T-helper 1 cell (primary cell): ENCODE data around the gene TENM3.
"Not testable (repeated sequence)": the region's sequence is repeated elsewhere in the genome, so short reads cannot be mapped to it uniquely, and the experiment has no call there.

ENCODE experiments used
- DNase-seq, 5 donors: peaks; one replicate each; pipeline ENCODE4 v3.0.0-alpha.2; 2012 to 2020

The TENM3 gene

DNA sequence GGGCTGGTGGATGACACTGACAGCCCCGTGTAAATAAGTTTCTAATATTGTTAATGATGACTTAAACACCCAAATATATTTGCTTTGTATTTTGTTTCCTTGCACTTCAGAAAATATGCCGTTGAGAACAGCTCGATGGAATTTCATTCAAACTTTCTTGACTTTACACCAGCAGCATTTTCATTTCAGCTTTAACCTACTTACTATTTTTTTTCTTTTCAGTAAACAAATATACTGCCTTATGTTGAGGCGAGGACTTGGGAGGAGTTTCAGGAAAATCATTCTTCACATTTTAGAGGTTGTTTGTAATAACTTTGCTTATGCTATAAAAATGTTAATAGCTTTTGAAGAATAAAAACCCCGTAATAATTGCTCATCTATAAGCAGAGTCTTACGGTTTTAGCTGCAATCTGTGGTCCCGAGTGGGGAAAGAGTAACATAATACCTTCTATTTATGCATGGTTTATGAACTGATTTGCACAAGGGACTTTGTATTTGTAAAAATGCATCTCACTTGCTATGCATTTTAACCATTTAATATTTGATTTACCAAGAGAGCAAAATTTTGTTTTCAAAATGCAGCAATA, 14.1 kb upstream of the TENM3 start:
- no peak for DNase-seq

DNA sequence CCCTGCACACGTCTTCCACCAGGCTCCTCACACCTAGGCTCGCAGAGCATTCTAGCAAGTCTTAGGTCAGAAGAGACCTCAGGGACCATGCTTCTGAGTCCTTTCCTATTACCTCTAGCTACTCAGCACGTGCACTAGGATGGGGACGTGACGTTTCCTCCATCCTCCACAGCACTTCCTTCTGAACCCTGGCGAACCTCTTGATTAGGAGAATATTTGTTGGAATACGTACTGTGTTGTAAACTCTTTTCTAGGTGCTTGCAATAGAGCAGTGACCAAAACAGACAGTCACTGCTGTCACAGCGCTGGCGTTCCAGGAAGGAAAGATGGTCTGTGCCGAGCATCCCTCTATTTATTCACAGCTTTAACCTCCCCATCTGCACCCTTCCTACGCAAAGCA, 12.9 kb upstream of the TENM3 start:
- DNase-seq: no peak

DNA sequence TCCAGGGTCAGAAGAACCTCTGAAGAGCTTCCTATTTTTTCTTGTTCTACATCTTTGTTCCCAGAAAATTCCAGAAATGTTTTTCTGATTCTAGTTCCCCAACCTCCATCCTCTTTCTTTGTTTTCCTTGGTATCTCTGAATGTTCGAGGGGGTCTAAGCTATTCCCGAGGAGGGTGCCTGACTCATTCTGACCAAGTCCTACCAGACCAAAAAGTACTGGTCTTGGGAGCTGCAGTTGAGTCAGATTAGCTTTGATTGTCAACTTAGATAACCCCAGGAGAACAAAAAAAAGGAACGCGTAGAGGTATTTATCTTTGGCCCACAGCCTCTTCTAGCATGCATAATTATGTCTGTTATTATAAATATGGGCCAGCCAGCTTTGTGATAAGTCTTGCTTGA, 12.1 kb upstream of the TENM3 start:
- DNase-seq: no peak

DNA sequence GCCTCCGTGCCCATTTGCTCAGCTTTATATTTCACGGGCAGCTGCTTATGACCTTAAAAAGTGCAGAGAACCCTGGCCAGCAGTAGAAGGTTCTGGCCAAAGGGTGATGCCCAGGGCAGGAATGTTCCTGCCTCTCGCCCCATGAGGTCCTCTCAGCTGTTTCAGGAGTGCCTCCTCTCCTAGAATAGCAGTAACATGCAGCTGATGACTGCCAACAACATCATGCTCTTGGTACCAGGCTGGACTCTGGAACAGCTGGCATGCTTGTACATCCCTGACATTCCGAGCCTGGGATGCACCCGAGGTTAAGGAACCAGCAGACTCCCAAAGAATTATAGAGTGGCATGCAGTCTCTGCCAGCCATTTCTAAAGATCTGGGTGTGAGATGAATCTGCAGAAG, 11.7 kb upstream of the TENM3 start:
- no peak for DNase-seq

DNA sequence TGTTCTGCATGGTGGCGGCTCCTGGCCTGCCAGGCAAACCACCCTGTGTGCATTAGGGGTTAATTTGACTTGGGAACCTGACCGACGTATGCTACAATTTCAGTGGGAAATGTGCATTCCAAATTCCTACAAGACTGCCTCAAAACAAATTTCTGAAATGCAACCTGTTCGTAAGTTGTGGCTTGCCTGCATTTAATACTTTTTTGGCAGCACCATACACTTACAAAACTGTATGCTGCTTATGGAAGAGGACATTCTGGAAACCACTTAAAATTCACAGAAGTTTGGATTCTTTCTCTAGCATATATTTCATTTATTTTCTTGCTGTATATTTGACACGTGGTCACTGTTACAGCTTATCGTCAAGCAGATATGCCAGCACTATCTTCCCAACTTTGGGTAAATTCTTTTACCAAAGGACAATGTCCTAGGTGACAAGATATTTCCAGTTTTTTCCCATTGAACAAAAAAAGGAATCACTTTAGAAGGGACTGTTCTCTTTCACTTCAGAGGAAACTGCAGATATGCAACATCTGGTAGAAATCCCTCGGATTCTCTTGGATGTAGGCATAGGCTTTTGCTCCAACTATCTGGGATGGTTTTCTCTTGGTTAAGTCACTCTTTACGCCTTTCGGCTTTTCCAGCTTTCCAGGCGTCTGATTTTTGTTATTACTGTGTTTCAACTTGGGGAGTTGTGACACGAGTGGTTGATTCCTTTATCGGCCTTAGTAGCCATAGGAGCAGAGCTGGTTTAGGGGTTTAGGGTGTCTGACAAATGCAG, 9.7 kb upstream of the TENM3 start:
- DNase-seq: no peak

DNA sequence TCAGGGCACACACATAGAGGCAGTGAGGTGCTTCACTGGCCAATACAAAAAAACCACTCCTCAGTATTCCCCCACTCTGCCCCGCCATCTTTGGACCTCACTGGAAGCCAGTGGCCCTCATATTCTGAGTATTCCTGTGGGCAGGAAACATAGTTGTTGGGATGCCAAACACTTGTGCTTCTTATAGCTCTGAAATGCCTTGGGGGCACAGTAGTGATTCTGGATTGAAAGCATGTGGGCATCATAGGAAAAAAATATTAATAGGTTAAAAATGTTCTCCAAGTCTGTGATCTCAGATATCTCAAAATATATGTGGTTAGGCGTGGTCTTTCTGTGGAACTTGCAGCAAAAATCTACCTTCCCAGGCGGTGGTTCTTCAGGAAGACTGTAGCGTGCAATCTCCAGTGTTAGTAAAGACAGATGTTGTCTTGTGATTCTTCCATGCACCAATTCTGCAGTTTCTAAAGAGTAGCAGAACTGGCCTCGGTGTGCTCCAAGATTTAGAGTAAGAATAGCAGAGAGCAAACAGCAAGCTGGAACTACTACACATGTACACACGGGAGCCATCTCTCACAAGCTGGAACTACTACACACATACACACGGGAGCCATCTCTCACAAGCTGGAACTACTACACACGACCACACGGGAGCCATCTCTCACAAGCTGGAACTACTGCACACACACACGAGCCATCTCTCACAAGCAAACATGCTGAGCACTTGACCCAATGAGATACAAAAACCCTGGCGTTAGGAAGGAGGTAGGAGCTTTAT, 8.0 kb upstream of the TENM3 start:
- DNase-seq: peak in 1 of 5 donors; percentile 0

DNA sequence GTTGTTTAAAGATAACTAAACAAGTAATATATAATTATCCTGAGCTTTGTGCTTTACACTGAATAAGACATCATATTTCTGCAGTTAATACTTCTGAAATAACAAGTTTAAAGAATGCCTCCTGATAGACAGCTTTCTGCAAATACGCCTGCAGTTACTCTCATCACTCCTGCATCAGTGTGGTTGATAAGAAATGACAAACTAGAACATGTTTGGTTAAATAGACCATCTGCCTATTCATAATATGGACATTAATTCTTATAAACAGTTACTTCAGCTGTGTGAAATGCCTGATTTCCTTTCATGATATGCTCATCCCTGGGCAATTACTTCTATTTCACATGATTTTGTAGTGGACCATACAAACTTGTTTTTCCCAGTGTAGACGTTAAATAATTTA, 7.0 kb upstream of the TENM3 start:
- no peak for DNase-seq

DNA sequence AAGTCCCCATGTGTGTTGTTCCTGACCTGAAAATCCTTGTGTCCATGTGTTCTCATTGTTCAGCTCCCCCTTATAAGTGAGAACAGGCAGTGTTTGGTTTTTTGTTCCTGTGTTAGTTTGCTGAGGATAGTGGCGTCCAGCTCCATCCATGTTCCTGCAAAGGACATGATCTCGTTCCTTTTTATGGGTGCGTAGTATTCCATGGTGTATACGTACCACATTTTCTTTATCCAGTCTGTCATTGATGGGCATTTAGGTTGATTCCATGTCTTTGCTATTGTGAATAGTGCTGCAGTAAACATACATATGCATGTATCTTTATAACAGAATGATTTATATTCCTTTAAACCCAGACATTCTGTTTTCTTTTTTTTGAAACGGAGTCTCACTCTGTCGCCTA, 6.2 kb upstream of the TENM3 start:
- DNase-seq: not testable (repeated sequence)

DNA sequence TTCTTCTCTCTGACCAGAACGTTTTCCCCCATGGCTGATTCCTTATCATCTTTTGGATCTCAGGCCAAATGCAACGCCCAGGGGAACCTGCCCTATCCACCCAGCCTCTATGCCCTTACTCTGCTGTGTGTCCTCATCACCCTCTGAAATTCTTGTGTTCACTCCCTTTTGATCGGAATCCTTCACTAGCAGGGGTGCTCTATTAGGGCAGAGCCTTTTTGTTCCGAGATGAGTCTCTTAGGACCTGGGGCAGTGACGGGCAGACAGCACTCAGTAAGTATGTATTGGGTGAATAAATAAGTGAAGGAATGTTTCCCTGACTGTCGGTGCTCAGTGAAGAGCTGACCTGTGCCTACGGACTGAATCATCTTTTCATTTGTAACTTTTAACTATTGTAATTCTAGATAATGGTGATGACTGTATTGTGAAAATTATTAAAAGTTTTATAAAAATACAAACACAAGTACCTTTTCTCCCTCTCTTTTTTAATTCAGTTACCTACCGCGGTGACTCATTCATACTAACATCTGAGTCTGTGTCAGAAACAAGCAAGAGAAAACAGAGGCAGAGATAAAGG, 4.8 kb upstream of the TENM3 start:
- no peak for DNase-seq

DNA sequence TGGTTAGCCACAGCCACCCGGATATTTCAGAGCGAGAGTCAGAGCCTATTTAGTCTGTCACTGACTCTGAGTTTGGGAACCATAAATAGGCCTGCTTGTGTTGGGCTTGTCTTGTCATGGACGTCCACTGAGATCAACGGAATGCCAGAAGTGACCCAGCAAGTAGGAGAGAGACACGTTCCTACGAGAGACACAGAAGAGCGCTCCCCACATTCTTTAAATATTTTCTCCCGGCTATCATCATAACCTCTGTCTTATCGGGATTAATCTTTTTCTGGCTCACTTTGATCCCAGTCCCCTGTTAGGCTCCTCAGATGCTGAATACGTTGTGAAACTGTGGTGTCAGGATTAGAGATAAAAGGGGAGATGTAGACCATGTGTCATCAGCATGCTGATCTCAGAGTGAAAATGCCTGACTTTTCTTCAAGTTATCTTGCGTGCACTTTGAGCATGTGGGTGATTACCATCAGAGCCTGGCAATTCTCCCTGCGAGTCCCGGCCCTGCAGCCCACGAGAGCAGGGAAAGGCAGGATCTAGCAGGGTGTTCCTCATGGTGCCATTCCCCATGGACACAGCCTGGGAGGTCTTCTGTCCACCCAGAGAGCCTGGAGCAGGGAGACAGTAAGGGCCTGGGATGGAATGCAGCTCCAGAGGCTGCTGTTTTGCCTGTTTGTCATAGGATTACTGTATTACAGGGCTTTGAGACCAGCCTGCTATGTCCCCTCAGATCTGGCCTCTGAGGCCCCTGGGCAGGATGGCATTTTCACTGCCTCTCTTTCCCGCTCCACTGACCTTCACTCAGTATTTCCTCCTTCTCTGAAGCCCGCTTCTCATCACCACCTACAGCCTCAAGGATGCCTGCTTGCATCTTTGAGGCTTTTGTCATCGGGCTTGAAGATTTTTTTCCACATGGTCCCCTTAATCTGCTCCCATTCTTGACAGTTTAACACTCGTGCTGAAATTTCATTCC, 2.8 kb upstream of the TENM3 start:
- no peak for DNase-seq

DNA sequence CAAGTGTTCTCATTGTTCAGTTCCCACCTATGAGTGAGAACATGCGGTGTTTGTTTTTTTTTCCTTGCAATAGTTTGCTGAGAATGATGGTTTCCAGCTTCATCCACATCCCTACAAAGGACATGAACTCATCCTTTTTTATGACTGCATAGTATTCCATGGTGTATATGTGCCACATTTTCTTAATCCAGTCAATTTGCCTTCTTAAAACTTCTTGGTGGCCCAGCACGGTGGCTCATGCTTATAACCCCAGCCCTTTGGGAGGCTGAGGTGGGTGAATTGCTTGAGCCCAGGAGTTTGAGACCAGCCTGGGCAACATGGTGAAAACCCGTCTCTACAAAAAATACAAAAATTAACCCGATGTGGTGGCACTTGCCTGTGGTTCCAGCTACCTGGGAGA, 942 bp upstream of the TENM3 start:
- not testable (repeated sequence) for DNase-seq

DNA sequence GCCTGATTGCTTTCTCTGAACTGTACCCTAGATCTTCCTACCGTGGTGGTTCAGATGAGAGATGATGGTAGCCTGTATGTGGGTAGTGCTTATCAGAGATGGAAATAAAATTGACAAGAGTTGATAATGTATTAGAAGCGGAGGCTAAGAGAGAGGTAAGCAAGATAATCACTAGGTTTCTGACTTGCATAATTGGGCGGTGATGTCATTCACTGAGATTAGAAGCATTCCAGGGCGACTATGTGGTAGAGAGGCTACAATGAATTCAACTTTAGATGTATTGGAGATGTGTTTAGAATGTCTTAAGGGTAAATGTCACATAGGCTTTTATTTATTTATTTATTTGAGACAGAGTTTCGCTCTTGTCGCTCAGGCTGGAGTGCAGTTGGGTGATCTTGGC, 415 bp upstream of the TENM3 start:
- DNase-seq: no peak

DNA sequence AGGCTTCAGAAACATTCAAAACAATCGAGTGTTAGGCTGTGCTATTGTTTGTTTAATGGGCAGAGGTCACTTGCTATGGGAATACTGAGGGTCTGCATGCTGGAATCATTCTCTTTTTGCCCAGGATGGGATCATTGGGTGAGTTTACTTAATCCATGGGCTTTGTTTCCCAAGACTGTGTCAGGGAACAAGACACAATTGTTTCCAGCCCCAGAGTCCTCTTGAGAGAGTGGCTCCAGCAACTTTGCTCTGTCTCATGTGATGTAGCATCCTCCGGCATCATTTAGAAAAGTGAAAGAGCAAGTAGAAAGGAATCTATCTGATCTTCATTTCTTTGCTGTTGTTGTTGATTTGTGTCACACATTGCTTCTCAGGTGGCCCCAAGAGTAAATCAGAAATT, 1.8 kb downstream of the TENM3 start:
- DNase-seq: no peak

DNA sequence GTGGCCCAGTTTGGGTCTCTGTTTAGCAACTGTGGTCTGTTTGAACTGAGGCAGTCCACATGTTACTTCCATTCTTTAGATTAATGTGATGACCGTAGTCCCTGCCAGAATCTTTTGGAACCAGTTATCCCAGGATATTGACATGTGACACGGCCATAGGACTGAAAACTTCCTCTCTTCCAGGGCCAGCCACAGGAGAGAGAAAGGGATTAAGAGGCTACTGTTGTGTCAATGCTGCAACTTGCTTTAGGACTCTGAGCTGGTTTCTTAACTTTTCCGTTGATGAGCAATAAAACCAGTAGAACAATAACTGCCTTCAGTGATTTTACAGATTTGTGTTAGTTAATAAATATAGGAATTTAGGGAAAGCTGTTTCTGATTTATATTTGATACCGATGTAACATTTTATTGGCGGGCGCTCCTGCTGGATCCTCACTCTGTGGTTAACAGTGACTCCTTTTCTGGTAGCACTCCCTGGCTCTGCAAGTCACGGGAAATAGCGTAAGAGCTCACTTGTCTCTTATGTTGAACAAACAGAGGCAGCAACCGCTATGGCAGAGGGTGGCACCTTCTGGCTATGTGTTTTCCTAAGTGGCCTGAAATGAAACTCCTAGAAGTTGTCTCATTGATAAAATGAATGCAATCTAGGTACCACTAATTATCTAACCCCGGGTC, 2.5 kb downstream of the TENM3 start:
- no peak for DNase-seq

DNA sequence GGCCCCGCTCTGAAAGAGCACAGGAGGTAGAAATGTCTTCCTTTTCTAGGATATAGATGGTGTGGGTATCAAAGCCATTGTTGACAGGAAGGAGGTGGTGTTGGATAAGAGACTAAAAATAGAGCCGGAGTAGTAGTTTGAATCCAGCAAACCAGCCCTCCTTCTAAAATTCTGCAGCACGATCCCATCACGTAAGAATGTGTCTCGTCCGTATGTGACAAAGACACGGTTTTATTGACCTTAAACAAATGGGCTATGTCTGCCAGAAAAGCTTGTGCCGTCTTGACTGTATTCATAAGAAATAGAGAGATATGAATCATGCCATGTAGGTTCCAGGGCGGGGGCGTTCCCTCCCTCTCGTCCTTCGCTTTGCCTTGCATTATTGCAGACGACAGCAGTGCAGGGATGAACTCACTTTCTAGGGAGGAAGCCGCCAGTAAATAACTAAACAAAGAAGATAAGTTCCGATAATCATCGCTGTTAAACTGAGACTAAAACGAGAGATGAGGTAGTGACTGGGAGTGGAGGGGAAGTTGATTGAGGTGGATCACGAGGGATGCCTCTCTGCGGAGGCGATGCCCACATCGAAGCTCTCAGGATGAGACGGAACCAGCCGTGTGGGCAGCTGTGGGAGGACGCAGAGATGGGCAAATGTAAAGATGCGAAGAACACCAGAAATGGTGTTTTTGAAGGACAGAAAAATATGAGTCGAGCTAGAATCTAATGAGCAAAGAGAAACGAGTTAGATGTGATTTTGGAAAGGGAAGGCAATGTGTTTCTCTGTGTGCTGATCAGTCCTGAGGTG, 3.4 kb downstream of the TENM3 start:
- DNase-seq: no peak

DNA sequence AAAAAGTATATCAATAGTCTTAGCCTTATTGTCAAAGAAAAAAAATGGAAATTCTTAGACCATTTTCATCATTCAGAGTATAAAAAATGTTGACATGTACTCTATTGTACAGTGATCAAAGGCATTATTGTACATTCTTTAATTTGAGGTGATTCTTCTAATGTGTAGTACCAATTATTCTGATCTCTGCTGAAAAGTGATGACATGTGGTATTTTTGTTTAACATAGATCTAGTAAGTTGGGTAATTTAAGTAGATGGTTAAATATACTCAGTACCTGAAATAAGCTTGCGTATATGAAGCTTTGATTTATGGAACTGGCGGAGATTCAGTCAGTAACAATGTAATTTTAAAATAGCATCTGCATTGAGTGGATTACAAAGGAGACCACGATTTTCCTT, 5.1 kb downstream of the TENM3 start:
- no peak for DNase-seq

DNA sequence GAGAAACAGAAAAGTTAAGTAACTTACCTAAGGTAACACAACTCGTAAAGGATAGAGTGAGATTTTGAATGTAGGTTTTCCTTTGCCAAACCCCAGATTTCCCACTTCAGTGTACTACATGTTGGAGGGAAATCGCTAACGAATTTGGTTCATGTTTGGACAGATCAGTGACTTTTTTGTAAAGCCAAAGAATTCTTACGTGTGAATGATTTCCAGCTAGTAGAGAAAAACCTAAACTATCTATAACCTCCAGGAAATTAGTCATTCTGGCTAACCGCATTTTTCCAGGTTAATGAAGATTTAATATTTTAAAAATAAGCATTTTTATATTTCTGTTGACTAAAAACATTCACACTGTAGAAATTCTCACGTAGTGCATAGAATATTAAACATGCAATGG, 7.2 kb downstream of the TENM3 start:
- DNase-seq: no peak

DNA sequence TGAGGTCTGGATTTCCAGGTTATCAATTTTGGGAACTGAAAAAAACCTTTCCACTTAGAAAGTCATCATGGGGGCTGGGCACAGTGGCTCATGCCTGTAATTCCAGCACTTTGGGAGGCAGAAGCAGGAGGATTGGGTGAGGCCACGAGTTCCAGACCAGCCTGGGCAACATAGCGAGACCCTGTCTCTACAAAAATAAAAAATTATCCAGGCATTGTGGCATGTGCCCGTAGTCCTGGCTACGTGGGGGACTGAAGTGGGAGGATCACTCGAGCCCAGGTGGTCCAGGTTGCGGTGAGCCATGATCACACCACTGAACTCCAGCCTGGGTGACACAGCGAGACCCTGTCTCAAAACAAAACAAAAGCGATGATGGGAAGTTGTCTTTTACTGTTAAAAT, 7.9 kb downstream of the TENM3 start:
- no peak for DNase-seq

DNA sequence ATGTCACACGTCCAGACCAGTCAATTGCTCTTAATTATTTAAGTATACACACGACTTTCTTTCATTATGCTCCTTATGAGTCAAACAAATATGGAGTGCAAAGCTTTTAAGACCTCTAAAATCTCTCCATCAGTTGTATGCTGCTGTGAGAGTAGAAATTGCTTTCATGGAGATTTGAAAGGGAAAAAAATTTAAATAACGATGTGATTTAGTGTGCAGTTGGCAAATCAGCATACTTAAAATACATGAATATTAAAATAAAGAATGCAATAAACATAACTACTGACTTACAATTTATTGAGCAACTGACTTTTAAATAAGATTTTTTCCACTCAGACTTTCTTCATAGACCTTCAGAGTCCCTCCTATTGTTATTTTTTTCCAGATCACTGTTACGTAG, 9.0 kb downstream of the TENM3 start:
- no peak for DNase-seq

DNA sequence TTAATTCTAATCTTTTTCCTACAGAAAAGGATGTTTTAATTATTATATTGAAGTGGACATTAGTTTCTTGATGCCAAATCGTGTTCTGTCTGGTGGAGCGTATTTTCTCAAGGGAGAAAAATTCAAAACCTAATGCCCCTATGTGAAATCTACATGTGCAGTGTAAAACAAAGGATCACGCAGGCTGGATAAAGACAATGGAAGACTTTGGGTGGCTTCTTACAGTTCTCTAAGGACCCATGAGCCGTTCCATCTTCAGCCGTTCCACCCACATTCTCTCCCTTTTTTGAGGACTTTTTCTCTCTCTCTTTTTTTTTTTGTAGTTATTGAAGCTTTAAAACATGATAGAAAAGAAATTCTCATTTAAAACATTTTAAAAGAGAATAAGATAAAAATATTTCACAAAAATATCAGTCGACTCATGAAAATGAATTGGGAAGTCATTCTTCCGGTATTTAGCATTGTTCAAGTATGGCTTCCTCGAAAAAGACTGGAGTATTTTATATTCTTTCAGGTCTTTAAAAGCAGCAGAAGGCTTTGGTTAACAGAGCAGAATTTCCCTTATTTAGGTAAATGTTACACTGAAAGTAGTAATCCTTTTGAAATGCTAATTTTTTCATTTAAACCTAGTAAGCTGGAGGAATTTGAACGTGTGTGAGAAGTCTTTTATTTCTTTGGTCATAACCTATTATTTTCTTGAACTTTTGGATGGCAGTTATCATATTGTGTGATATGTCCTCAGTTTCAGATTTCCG, 11.0 kb downstream of the TENM3 start:
- no peak for DNase-seq
